Liver (tissue), 9 donors: ENCODE data around the gene ACSM2B. TPM values are rescaled to one million over a fixed set of nuclear protein-coding genes. Genes with fewer than 3 reads are reported as not detected.

ENCODE experiments used
- DNase-seq: peaks from one replicate; pipeline ENCODE4 v3.0.0-alpha.2; 2017; ENCODE audit warnings: low spot score
- H3K27ac ChIP-seq, 2 donors: one replicate each; pipeline ENCODE4 v1.7.0; 2013; ENCODE audit warnings: inconsistent platforms in 2 of 2, low read length in 2 of 2, control low read depth in 1 of 2, low read depth in 1 of 2, mild to moderate bottlenecking in 1 of 2
- H3K27me3 ChIP-seq, 4 donors: one replicate each; pipeline versions ENCODE4 v1.6.1 to v1.7.0; 2013; ENCODE audit warnings: low read length in 3 of 4, inconsistent platforms in 1 of 4, mild to moderate bottlenecking in 1 of 4, moderate library complexity in 1 of 4; ENCODE audit not compliant: control insufficient read depth in 4 of 4, insufficient read depth in 4 of 4
- H3K36me3 ChIP-seq, 4 donors: one replicate each; pipeline versions ENCODE4 v1.6.1 to v1.7.0; 2013; ENCODE audit warnings: low read length in 3 of 4, mild to moderate bottlenecking in 3 of 4, low read depth in 1 of 4, moderate library complexity in 1 of 4; ENCODE audit not compliant: control insufficient read depth in 4 of 4, insufficient read depth in 3 of 4
- H3K4me1 ChIP-seq, 4 donors: one replicate each; pipeline versions ENCODE4 v1.6.1 to v1.7.0; 2013; ENCODE audit warnings: low read length in 3 of 4, mild to moderate bottlenecking in 3 of 4, moderate library complexity in 1 of 4; ENCODE audit not compliant: control insufficient read depth in 4 of 4, insufficient read depth in 4 of 4
- H3K4me3 ChIP-seq, 3 donors: one replicate each; pipeline versions ENCODE4 v1.6.1 to v1.7.0; 2013; ENCODE audit warnings: low read length in 3 of 3, control low read depth in 1 of 3, low read depth in 1 of 3, mild to moderate bottlenecking in 1 of 3
- H3K9ac ChIP-seq, 2 donors: one replicate each; pipeline ENCODE4 v1.7.0; 2013; ENCODE audit warnings: low read length in 2 of 2, mild to moderate bottlenecking in 2 of 2, moderate library complexity in 2 of 2, control low read depth in 1 of 2, low read depth in 1 of 2
- H3K9me3 ChIP-seq, 4 donors: one replicate each; pipeline versions ENCODE4 v1.6.1 to v1.7.0; 2013; ENCODE audit warnings: low read length in 3 of 4; ENCODE audit not compliant: control insufficient read depth in 4 of 4
- EGR1 ChIP-seq, 2 donors: IDR thresholded peaks; 2 replicates each; pipeline ENCODE4 v1.6.1; 2016 to 2018; ENCODE audit warnings: antibody characterized with exemption in 2 of 2, low read depth in 2 of 2
- FOXA1 ChIP-seq: IDR thresholded peaks from 2 replicates; pipeline ENCODE4 v1.6.1; 2016; ENCODE audit warnings: antibody characterized with exemption
- FOXA2 ChIP-seq: IDR thresholded peaks from 2 replicates; pipeline ENCODE4 v1.6.1; 2016; ENCODE audit warnings: antibody characterized with exemption
- GABPA ChIP-seq, 2 donors: IDR thresholded peaks in 1 of 2; conservative IDR thresholded peaks in 1 of 2; 2 replicates each; pipeline ENCODE4 v1.6.1; 2016; ENCODE audit warnings: antibody characterized with exemption in 2 of 2, mild to moderate bottlenecking in 1 of 2, moderate library complexity in 1 of 2
- HNF4A ChIP-seq, 2 donors: conservative IDR thresholded peaks; 2 replicates each; pipeline ENCODE4 v1.6.1; 2016; ENCODE audit warnings: antibody characterized with exemption in 2 of 2, mild to moderate bottlenecking in 2 of 2
- HNF4G ChIP-seq: IDR thresholded peaks from 2 replicates; pipeline ENCODE4 v1.6.1; 2016; ENCODE audit warnings: antibody characterized with exemption
- JUND ChIP-seq, 2 donors: IDR thresholded peaks; 2 replicates each; pipeline ENCODE4 v1.6.1; 2016; ENCODE audit warnings: antibody characterized with exemption in 2 of 2
- NR2F2 ChIP-seq: IDR thresholded peaks from 2 replicates; pipeline ENCODE4 v1.6.1; 2016; ENCODE audit warnings: antibody characterized with exemption
- RAD21 ChIP-seq, 2 donors: IDR thresholded peaks; 2 replicates each; pipeline ENCODE4 v1.6.1; 2016; ENCODE audit warnings: antibody characterized with exemption in 2 of 2, mild to moderate bottlenecking in 2 of 2
- RXRA ChIP-seq, 2 donors: IDR thresholded peaks; 2 replicates each; pipeline ENCODE4 v1.6.1; 2017 to 2018; ENCODE audit warnings: antibody characterized with exemption in 2 of 2, mild to moderate bottlenecking in 1 of 2
- SP1 ChIP-seq: IDR thresholded peaks from 2 replicates; pipeline ENCODE4 v1.6.1; 2018; ENCODE audit warnings: antibody characterized with exemption, mild to moderate bottlenecking
- TAF1 ChIP-seq: conservative IDR thresholded peaks from 2 replicates; pipeline ENCODE4 v1.6.1; 2016; ENCODE audit warnings: antibody characterized with exemption, mild to moderate bottlenecking
- YY1 ChIP-seq: IDR thresholded peaks from 2 replicates; pipeline ENCODE4 v1.6.1; 2016; ENCODE audit warnings: antibody characterized with exemption, mild to moderate bottlenecking
- WGBS: extraction: QIAGEN DNeasy Blood & Tissue Kit; methylation state at CpG from one replicate; pipeline ENCODE4 v1.1.7; 2013; 5-methylcytosine and 5-hydroxymethylcytosine counted together
- polyA plus RNA-seq, 2 donors: library from polyadenylated mRNA; stranded (reverse) in 1 of 2; unstranded in 1 of 2; fragments of 200-250 nt in 1 of 2; fragments of >200 nt in 1 of 2; fragmentation: Nextera tagmentation in 1 of 2; extraction: Ambion mirVana in 1 of 2; gene quantifications; one replicate each; pipeline versions ENCODE4 v1.2.1 to v1.2.3, GENCODE V29; 2013 to 2015
- total RNA-seq, 2 donors: library from RNA; depleted of rRNA; stranded (reverse); fragments of >200 nt; gene quantifications; one replicate each; pipeline ENCODE4 v1.2.3, GENCODE V29; 2014
- TF ChIP-seq, protein P1 (sequence below): IDR thresholded peaks from 2 replicates; pipeline ENCODE4 v1.6.1; 2016; ENCODE audit warnings: antibody characterized with exemption
- TF ChIP-seq, protein P2 (sequence below): IDR thresholded peaks from 2 replicates; pipeline ENCODE4 v1.6.1; 2016; ENCODE audit warnings: antibody characterized with exemption
- TF ChIP-seq, protein P3 (sequence below): IDR thresholded peaks from 2 replicates; pipeline ENCODE4 v1.6.1; 2016; ENCODE audit warnings: antibody characterized with exemption
- TF ChIP-seq, protein P4 (sequence below): IDR thresholded peaks from 2 replicates; pipeline ENCODE4 v1.6.1; 2016; ENCODE audit warnings: antibody characterized with exemption, mild to moderate bottlenecking
- donor health status: healthy.
- donor health status: healthy.
- donor health status: healthy.
- donor health status: healthy.
- donor health status: healthy.

Gene ACSM2B
- total and polyA plus RNA-seq, 4 donors = 46.0 to 852 (median 500) TPM

DNA sequence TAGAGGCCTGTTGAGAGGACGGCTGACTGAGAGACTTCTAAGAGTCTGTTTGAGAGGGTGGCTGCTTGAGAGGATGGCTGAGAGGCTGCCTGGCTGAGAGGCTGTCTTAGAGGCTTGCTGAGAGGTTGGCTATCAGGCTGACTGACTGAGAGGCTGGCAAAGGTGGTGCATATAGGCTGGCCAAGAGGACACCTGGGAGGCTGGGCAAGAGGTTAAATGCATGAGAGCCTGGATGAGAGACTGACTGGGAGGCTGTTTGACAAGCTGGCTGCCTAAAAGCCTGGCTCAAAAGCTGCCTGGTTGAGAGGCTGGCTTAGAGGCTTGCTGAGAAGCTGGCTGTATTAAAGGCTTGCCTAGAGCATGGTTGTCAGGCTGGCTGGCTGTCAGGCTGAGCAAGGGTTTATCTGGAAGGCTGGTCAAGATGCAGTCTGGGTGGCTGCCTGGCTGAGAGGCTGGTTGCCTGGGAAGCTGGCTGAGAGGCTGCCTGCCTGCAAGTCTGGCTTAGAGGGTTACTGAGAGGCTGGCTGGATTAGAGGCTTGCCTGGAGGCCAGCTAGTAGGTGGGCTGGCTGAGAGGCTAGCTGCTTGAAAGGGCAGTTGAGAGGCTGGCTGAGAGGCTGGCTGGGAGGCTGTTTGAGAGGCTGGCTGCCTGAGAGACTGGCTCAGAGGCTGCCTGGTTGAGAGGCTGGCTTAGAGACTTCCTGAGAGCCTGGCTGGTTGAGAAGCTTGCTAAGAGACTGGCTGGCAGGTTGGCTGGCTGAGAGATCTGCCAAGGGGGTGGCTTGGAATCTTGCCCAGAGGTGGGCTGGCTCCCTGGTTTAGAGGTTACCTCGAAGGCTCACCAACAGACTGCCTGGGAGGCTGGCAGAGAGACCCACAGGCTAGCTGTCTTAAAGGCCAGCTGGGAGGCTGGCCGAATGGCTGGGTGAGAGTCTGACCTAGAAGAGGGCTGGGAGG, 38.3 kb upstream of the ACSM2B start:
- no peaks in the 10 kb centered on the region for H3K9me3 ChIP-seq
- H3K27me3 ChIP-seq = no peaks in the 10 kb centered on the region
- H3K4me3 ChIP-seq = no peak overlapping the region
- no peak overlapping the region for H3K9ac ChIP-seq
- peaks cover 14 to 46% (median 35%) of the 10 kb centered on the region in 4 donors for H3K4me1 ChIP-seq
- H3K36me3 ChIP-seq = no peaks in the 10 kb centered on the region
- no peak for DNase-seq
- H3K27ac ChIP-seq = peak overlapping the region; percentile 17 to 58
- WGBS = 69% methylated on average over 3 of the region's 3 CpGs
- TF ChIP-seq, protein P1, sequence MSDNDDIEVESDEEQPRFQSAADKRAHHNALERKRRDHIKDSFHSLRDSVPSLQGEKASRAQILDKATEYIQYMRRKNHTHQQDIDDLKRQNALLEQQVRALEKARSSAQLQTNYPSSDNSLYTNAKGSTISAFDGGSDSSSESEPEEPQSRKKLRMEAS = no peak
- TF ChIP-seq, protein P2, sequence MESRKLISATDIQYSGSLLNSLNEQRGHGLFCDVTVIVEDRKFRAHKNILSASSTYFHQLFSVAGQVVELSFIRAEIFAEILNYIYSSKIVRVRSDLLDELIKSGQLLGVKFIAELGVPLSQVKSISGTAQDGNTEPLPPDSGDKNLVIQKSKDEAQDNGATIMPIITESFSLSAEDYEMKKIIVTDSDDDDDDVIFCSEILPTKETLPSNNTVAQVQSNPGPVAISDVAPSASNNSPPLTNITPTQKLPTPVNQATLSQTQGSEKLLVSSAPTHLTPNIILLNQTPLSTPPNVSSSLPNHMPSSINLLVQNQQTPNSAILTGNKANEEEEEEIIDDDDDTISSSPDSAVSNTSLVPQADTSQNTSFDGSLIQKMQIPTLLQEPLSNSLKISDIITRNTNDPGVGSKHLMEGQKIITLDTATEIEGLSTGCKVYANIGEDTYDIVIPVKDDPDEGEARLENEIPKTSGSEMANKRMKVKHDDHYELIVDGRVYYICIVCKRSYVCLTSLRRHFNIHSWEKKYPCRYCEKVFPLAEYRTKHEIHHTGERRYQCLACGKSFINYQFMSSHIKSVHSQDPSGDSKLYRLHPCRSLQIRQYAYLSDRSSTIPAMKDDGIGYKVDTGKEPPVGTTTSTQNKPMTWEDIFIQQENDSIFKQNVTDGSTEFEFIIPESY = no peak
- TF ChIP-seq, protein P3, sequence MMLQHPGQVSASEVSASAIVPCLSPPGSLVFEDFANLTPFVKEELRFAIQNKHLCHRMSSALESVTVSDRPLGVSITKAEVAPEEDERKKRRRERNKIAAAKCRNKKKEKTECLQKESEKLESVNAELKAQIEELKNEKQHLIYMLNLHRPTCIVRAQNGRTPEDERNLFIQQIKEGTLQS = no peak

DNA sequence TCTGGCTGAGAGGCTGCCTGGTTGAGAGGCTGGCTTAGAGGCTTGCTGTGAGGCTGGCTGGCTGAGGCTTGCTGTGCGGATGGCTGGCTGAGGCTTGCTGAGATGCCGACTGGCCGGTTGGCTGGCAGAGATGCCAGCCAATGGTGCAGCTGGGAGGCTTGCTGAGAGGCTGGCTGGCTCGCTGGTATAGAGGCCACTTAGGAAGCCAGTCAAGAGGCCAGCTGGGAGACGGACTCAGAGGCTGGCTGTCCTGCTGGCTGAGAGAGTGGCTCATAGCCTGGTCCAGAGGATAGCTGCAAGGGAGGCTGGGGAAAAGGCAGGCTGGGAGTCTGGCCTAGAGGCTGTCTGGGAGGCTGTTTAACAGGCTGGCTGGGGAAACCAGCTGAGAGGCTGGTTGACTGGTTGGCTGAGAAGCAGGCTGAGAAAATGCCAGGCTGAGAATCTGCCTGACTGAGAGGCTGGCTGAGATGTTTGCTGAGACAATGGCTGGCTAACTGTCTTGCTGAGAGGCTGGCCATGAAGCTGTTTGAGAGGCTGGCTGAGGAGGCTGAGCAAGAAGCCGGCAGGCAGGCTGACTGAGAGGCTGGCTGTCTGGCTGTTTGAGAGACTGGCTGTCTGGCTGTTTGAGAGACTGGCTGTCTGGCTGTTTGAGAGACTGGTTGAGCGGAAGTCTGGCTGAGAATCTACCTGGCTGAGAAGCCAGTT, 37.5 kb upstream of the ACSM2B start:
- no peak for DNase-seq
- no peak overlapping the region for H3K9ac ChIP-seq
- 92% methylated on average over 7 of the region's 7 CpGs for WGBS

DNA sequence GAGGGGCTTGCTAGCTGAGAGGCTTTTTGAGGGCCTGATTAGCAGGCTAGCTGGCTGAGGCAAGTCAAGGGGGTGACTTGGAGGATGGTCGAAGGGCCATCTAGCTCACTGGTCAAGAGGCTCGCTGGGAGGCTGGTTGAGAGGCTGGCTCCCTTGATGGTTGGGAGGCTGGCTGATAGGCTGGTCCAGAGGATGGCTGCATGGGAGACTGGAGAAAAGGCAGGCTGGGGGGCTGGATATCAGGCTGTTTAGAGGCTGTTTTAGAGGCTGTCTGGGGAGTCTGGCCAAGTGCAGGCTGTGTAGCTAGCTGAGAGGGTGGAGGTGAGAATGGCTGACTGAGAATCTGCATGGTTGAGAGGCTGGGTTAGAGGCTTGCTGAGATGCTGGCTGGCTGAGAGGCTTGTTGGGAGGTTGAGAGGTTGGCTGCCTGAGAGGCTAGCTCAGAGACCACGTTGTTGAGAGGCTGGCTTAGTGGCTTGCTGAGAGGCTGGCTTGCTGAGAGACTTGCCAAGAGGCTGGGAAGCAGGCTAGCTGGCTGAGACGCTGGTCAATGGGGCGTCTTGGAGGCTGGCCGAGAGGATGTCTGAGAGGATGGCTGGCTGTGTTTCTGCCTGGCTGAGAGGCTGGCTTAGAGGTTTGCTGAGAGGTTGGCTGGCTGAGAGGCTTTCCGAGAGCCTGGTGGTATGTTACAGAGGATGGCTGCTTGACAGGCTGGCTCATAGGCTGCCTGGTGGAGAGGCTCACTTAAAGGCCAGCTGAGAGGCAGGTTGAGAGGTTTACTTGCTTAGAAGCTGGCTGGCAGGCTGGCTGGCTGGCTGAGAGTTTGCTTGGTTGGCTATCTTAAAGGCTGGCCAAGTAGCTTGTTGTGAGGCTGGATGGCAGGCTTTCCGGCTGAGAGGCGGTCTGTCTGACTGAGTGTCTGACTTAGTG, 36.6 kb upstream of the ACSM2B start:
- peak overlapping the region in 1 of 3 donors; percentile 17 for H3K4me3 ChIP-seq
- peaks cover 14 to 46% (median 35%) of the 10 kb centered on the region in 4 donors for H3K4me1 ChIP-seq
- TF ChIP-seq RXRA (IDR thresholded peaks at IDR 0.05) (no peak), HNF4G (no peak), NR2F2 (no peak), YY1 (no peak), TAF1 (no peak), RAD21 (IDR thresholded peaks at IDR 0.05) (no peak), SP1 (no peak), EGR1 (IDR thresholded peaks at IDR 0.05; ENCODE audit: low read depth in 2 of 2) (no peak), JUND (IDR thresholded peaks at IDR 0.05) (no peak), FOXA2 (no peak), GABPA (IDR thresholded peaks at IDR 0.05 in 1 of 2, conservative IDR thresholded peaks at IDR 0.05 in 1 of 2) (no peak), HNF4A (conservative IDR thresholded peaks at IDR 0.05) (no peak)
- TF ChIP-seq, protein P3 = no peak
- TF ChIP-seq, protein P4, sequence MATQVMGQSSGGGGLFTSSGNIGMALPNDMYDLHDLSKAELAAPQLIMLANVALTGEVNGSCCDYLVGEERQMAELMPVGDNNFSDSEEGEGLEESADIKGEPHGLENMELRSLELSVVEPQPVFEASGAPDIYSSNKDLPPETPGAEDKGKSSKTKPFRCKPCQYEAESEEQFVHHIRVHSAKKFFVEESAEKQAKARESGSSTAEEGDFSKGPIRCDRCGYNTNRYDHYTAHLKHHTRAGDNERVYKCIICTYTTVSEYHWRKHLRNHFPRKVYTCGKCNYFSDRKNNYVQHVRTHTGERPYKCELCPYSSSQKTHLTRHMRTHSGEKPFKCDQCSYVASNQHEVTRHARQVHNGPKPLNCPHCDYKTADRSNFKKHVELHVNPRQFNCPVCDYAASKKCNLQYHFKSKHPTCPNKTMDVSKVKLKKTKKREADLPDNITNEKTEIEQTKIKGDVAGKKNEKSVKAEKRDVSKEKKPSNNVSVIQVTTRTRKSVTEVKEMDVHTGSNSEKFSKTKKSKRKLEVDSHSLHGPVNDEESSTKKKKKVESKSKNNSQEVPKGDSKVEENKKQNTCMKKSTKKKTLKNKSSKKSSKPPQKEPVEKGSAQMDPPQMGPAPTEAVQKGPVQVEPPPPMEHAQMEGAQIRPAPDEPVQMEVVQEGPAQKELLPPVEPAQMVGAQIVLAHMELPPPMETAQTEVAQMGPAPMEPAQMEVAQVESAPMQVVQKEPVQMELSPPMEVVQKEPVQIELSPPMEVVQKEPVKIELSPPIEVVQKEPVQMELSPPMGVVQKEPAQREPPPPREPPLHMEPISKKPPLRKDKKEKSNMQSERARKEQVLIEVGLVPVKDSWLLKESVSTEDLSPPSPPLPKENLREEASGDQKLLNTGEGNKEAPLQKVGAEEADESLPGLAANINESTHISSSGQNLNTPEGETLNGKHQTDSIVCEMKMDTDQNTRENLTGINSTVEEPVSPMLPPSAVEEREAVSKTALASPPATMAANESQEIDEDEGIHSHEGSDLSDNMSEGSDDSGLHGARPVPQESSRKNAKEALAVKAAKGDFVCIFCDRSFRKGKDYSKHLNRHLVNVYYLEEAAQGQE = no peak
- WGBS = 84% methylated on average over 9 of the region's 9 CpGs
- DNase-seq = no peak
- H3K27ac ChIP-seq = peak overlapping the region in 1 of 2 donors; percentile 52
- H3K27me3 ChIP-seq = no peaks in the 10 kb centered on the region
- H3K36me3 ChIP-seq = no peaks in the 10 kb centered on the region
- H3K9ac ChIP-seq = no peak overlapping the region
- no peaks in the 10 kb centered on the region for H3K9me3 ChIP-seq

More for the DNA sequence above, 37.5 kb upstream of the ACSM2B start:
- Histone ChIP-seq H3K27ac (peak overlapping the region in 1 of 2 donors; percentile 58), H3K27me3 (no peaks in the 10 kb centered on the region), H3K4me1 (peaks cover 14 to 46% (median 35%) of the 10 kb centered on the region in 4 donors), H3K4me3 (no peak overlapping the region), H3K36me3 (no peaks in the 10 kb centered on the region), H3K9me3 (no peaks in the 10 kb centered on the region)
- TF ChIP-seq FOXA1 = no peak
